Mucosa of descending colon (tissue), 3 donors: ENCODE results near the gene OGFRL1. TPM values are rescaled to one million over a fixed set of nuclear protein-coding genes. Genes with fewer than 3 reads are reported as not detected.

Source experiments
- ATAC-seq: fragments of 200-7000 bp; cut with Tn5 transposase; one replicate; pipeline ENCODE4 v1.9.1; 2020; ENCODE audit warnings: mild to moderate bottlenecking, moderate library complexity
- DNase-seq, 3 donors: peaks; one replicate each; pipeline ENCODE4 v3.0.0-alpha.2; 2020
- H3K36me3 ChIP-seq: fragments of 200-600 bp; one replicate; pipeline ENCODE4 v1.8.0; 2021; ENCODE audit warnings: low read depth, mild to moderate bottlenecking
- H3K4me1 ChIP-seq: fragments of 200-600 bp; one replicate; pipeline ENCODE4 v1.8.0; 2021; ENCODE audit warnings: low read depth, mild to moderate bottlenecking
- H3K4me3 ChIP-seq: fragments of 200-600 bp; one replicate; pipeline ENCODE4 v1.8.0; 2021; ENCODE audit warnings: mild to moderate bottlenecking
- H3K9me3 ChIP-seq: fragments of 200-600 bp; one replicate; pipeline ENCODE4 v1.8.0; 2021; ENCODE audit warnings: mild to moderate bottlenecking
- intact Hi-C, 2 donors: fragments of 100-400 bp; cut with DNase I in 1 of 2; cut with micrococcal nuclease in 1 of 2; formaldehyde crosslinking; loops; one replicate each; pipeline versions ENCODE4 v1.11.0 to v1.11.1; 2022; cut with DNase I, micrococcal nuclease
- total RNA-seq, 3 donors: library from RNA; stranded (reverse); fragmentation: NEBNext Ultra II Directional in 2 of 3; extraction: Animal tissue kit (Norgen Biotek cat#: 25700) in 2 of 3; gene quantifications; one replicate each; pipeline versions ENCODE4 v1.2.1 to v1.2.4, GENCODE V29; 2021 to 2023
- TF ChIP-seq, protein P1 (sequence below): fragments of 200-600 bp; IDR thresholded peaks from one replicate; pipeline ENCODE4 v1.8.0; 2022; ENCODE audit warnings: antibody characterized with exemption, mild to moderate bottlenecking
- donor health status: DM: no; HTN: no; CAD: no; lungs with moderate emphysema.
- donor health status: DM: no; HTN: no; CAD: no.
- donor health status: DM: no; HTN: yes; CAD: no.

OGFRL1 gene
- total RNA-seq, 3 donors from 2014 or later = 2.7 to 19.7 (median 6.6) TPM

DNA sequence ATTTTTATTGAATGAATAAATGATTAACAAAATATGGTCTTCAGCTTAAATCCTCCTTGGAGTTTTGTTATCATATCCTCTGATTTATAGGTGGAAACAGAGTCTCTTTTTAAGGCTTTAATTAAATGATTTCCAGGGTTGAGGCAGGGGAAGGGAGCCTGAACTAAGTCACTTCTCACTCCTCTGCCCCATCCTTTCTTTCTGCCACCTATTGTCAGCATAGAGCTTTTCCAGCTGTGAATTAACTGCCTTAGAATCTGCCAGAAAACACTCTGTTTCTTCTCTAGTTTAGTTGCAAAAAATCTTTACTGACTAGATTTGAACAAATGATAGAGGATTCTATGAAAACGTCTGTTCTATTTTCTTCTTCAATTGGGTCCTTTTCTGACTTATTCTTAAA is 9.8 kb downstream of the OGFRL1 start:
- Histone ChIP-seq H3K4me3 (no peak overlapping the region), H3K4me1 (no peaks in the 10 kb centered on the region), H3K9me3 (no peaks in the 10 kb centered on the region), H3K36me3 (no peaks in the 10 kb centered on the region)
- TF ChIP-seq, protein P1, sequence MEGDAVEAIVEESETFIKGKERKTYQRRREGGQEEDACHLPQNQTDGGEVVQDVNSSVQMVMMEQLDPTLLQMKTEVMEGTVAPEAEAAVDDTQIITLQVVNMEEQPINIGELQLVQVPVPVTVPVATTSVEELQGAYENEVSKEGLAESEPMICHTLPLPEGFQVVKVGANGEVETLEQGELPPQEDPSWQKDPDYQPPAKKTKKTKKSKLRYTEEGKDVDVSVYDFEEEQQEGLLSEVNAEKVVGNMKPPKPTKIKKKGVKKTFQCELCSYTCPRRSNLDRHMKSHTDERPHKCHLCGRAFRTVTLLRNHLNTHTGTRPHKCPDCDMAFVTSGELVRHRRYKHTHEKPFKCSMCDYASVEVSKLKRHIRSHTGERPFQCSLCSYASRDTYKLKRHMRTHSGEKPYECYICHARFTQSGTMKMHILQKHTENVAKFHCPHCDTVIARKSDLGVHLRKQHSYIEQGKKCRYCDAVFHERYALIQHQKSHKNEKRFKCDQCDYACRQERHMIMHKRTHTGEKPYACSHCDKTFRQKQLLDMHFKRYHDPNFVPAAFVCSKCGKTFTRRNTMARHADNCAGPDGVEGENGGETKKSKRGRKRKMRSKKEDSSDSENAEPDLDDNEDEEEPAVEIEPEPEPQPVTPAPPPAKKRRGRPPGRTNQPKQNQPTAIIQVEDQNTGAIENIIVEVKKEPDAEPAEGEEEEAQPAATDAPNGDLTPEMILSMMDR = no peak
- intact Hi-C loops = no loop called here
- ATAC-seq = no peak
- no peak for DNase-seq

DNA sequence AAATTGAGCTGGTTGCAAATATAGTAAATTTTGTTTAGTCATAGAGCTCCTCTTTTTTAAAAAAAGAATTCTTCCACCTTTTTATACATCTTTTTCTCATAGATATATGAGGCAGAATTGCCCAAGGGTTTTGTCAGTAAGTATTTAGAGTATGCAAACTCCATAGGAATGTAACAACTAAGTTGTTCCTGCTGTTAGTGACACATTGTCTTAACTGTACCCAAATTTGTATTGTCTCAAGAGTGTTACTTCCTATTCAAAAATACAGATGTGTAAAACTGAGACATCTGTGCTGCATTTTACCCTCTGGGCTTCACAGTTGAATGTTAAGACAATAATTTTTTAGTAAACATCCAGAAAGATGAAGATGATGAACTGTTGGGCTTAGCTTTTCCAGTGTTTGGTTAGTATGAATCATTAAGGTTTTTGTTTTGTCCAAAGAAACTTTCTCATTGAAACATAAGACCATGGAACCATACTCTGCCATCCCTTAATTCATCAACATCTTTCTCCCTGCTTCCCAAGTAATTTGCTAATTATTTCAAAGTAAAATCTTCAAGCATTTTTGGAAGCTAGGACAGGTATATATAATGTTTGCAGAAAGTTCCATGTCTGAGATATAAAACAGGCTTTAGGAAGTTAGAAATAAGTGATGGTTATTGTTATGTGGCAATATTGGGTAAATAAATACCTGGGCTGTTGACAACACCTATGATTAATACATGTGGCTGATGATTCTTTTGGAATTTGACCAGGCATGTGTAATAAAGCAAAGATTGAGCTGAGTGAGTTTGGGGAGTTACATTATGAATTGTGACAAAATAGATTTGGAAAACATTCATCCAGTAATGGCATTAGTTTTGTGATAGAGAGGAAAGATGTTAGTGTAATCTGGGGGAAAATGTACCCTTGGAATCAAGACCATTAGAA is 11.2 kb downstream of the OGFRL1 start:
- H3K36me3 ChIP-seq = no peaks in the 10 kb centered on the region
- no peak overlapping the region for H3K4me3 ChIP-seq
- ATAC-seq (no peak), DNase-seq (no peak)
- H3K4me1 ChIP-seq = no peaks in the 10 kb centered on the region
- intact Hi-C loops = no loop called here
- H3K9me3 ChIP-seq = no peaks in the 10 kb centered on the region
- TF ChIP-seq, protein P1 = no peak

DNA sequence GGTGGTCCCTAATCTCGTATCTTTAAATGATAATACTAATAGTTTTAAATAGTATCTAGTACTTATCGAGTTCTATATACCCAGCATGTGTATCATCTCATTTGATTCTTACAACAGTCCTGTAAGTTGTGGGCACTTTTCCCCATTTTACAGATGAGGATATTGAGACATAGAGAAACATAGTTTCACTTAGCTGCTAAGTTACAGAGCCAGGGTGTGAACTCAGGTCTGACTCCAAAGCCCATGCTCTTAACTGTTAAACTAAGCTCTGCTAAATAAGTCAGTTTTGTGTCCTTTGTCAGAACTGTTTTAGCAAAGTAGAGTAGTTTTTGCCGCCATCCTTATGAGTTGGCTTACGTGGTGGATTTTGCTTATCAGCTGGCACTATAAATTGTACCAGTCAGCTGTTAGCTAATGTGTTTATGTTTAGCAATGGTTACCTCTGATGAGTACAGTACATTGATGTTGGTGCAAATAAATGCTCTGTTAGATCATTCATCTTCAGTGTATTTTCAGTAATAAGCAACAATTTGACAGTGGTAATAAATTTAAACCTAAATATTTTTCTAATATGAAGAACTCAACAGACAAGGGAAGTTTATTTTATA is 12.1 kb downstream of the OGFRL1 start:
- H3K9me3 ChIP-seq = no peaks in the 10 kb centered on the region
- no peaks in the 10 kb centered on the region for H3K36me3 ChIP-seq
- intact Hi-C loops = no loop called here
- H3K4me1 ChIP-seq = no peaks in the 10 kb centered on the region
- DNase-seq (no peak), ATAC-seq (no peak)
- no peak overlapping the region for H3K4me3 ChIP-seq
- TF ChIP-seq, protein P1 = no peak

DNA sequence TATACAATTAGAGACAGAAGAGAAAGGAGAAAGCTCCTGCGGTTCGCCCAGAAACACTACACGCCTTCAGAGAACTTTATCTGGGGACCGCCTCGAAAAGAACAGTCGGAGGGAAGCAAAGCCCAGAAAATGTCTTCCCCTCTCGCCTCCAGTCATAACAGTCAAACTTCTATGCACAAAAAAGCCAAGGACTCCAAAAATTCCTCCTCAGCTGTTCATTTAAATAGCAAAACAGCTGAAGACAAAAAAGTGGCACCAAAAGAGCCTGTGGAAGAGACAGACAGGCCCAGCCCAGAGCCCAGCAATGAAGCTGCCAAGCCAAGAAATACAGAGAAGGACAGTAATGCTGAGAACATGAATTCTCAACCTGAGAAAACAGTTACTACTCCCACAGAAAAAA is 12.9 kb downstream of the OGFRL1 start:
- Histone ChIP-seq H3K4me1 (no peaks in the 10 kb centered on the region), H3K9me3 (no peaks in the 10 kb centered on the region), H3K4me3 (no peak overlapping the region), H3K36me3 (no peaks in the 10 kb centered on the region)
- intact Hi-C loops = no loop called here
- no peak for ATAC-seq
- TF ChIP-seq, protein P1 = no peak
- no peak for DNase-seq

DNA sequence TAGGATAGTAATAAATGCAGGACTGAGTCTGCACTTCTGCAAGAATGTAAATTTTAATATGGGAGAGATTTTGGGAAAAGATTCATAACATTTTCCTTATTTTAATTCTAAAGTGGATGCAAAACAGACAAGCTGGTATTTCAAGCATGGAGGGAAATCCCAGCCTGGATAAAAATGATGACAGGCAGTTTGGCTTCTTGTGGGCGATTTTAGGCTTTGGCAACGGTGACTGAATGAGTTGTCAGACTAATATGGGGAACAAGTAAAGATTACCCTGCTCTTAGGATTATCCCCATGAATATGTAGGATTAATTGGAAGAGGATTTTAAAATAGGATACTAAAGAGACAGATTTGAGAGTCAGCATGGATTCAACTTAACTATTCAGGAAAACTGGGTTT is 21.0 kb downstream of the OGFRL1 start:
- ATAC-seq (no peak), DNase-seq (no peak)
- TF ChIP-seq, protein P1 = no peak
- Histone ChIP-seq H3K4me1 (no peaks in the 10 kb centered on the region), H3K9me3 (no peaks in the 10 kb centered on the region), H3K36me3 (no peaks in the 10 kb centered on the region), H3K4me3 (no peak overlapping the region)
- intact Hi-C loops = no loop called here
